ENCODE data around the gene TMEM258.

The TMEM258 gene

DNA sequence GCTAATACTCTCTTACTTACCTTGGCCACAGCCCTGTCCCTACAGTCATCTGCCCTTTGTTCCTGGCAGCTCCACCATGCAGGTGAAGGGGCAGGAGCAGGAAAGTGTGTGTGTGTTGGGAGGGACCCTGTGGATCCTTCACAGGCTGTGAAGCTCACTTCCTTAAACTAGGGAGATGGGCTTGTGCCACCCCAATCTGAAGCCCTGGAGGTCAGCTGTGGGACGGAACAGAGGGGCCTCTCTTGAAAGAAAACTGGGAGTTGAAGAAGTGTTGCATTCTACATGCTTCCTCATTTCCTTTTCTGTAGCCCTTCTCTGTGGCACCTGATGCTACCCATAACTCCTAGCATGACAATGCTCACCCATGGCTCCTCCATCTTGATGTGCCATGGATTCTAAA lies 12.7 kb upstream of the TMEM258 start:
- H3K4me3 ChIP-seq (ENCODE audit: low read length in 2 of 2) = no peak overlapping the region
- no peaks in the 10 kb centered on the region for H3K27me3 ChIP-seq (ENCODE audit: control insufficient read depth in 1 of 2, insufficient read depth in 2 of 2, low read length in 2 of 2)
- H3K27ac ChIP-seq (ENCODE audit: low read length) = no peak overlapping the region
- H3K4me1 ChIP-seq (ENCODE audit: control insufficient read depth, insufficient read depth, low read length) = no peaks in the 10 kb centered on the region
- H3K9me3 ChIP-seq (ENCODE audit: control insufficient read depth in 2 of 2, low read length in 2 of 2) = no peaks in the 10 kb centered on the region
- H3K9ac ChIP-seq (ENCODE audit: low read length in 2 of 2) = no peak overlapping the region
- peaks cover 19 to 53% of the 10 kb centered on the region in 2 donors for H3K36me3 ChIP-seq (ENCODE audit: control insufficient read depth in 2 of 2, insufficient read depth in 2 of 2, low read length in 2 of 2)

DNA sequence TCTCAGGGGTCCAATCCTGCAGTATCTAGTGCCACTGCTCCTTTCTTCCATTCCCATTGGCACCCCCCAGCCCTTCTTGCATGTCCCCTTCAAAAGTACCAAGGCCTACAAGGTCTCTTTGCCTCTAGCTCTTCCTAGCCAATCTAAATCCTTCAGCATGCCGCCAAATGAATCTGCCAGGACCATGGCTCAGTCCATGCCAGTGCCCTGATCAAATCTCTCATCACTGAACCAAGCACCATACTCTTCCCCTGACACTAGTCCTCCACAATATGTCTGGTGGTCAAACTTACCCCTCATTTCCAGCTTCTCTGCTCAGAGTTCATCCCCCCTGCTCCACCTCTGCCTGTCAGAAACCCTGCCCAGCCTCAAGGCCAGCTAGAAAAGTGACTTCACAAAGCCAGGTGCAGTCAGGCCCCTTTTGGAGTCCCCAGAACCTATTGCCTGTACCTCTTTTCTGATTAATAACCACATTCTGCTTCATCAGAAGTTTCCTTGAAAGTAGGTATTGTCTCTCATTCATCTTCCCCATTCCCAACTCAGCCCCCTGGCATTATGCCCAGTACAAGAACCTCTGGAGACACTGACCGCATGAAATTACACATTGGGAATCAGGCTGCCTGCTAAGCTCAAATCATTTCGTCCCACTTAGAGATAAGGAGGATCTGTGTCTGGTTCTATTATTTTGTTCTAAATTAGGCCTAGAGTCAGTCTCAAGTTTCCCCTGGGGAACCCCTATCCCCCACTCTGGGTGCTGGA lies 11.7 kb upstream of the TMEM258 start:
- Histone ChIP-seq H3K9me3 (ENCODE audit: control insufficient read depth in 2 of 2, low read length in 2 of 2) (no peaks in the 10 kb centered on the region), H3K4me1 (ENCODE audit: control insufficient read depth, insufficient read depth, low read length) (no peaks in the 10 kb centered on the region), H3K4me3 (ENCODE audit: low read length in 2 of 2) (no peak overlapping the region), H3K27me3 (ENCODE audit: control insufficient read depth in 1 of 2, insufficient read depth in 2 of 2, low read length in 2 of 2) (no peaks in the 10 kb centered on the region), H3K27ac (ENCODE audit: low read length) (no peak overlapping the region), H3K36me3 (ENCODE audit: control insufficient read depth in 2 of 2, insufficient read depth in 2 of 2, low read length in 2 of 2) (peaks cover 17 to 44% of the 10 kb centered on the region in 2 donors), H3K9ac (ENCODE audit: low read length in 2 of 2) (no peak overlapping the region)

DNA sequence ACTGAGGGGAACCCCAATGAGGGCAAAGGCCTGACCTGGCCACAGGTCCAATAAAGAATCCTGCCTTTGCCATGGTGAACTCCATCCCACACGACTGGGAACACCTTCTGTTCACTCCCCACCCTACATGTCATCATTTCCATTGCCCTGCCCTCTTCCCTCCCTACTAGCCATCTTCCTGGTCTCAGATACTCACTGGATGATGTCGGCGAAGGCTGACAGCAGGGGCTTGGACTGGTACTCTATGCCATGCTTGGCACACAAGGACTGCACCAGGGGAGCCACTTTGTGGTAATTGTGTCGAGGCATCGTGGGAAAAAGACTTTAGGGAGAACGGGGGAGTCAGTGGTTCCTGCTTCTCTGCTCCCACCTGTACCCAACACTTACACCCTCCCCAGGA lies 10.2 kb upstream of the TMEM258 start:
- Histone ChIP-seq H3K9me3 (ENCODE audit: control insufficient read depth in 2 of 2, low read length in 2 of 2) (no peaks in the 10 kb centered on the region), H3K4me3 (ENCODE audit: low read length in 2 of 2) (no peak overlapping the region), H3K27me3 (ENCODE audit: control insufficient read depth in 1 of 2, insufficient read depth in 2 of 2, low read length in 2 of 2) (no peaks in the 10 kb centered on the region), H3K36me3 (ENCODE audit: control insufficient read depth in 2 of 2, insufficient read depth in 2 of 2, low read length in 2 of 2) (peaks cover 17 to 38% of the 10 kb centered on the region in 2 donors), H3K4me1 (ENCODE audit: control insufficient read depth, insufficient read depth, low read length) (no peaks in the 10 kb centered on the region), H3K9ac (ENCODE audit: low read length in 2 of 2) (no peak overlapping the region), H3K27ac (ENCODE audit: low read length) (no peak overlapping the region)

DNA sequence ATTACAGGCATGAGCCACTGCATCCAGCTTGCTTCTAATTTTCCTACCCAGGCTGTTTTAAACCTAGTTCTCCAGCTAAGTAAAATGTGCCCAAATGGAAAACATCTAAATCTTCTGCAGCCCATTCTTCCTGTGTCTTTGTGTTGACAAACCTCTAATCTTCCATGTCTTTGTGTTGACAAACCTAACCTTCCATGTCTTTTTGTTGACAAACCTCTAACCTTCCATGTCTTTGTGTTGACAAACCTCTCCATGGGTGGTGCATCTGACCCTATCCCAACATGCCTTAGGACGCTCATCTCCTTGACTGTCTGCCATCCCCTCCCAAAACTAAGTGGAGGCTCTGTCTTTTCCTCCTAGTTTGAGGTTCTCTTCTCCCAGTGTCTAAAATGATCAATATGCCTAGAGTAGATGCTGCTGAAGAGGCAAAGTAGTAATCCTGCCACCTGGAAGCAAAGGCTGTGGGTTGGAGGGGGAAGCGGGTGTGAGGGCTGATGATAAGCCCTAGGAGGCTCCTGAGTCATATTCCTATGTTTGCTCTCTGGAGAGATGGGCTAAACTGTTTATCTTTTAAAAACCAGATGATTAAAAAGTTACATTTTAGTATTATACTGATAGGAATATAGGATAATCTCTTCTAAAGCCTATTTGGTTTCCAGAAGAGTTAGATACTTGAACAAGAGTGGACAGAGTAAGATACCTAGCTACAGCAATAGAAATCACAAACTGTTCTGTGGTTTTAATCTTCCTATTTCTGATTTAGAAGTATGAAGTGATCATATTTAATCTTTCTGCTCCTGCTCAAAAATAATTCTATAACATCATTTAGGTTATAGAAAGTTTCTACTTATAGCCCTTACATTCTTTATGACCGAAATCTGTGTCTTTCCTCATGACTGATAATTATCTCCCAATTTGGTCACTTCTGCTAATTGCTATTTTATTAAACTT lies 8.2 kb upstream of the TMEM258 start:
- Histone ChIP-seq H3K9ac (ENCODE audit: low read length in 2 of 2) (no peak overlapping the region), H3K27me3 (ENCODE audit: control insufficient read depth in 1 of 2, insufficient read depth in 2 of 2, low read length in 2 of 2) (no peaks in the 10 kb centered on the region), H3K36me3 (ENCODE audit: control insufficient read depth in 2 of 2, insufficient read depth in 2 of 2, low read length in 2 of 2) (peaks cover 16 to 32% of the 10 kb centered on the region in 2 donors), H3K4me3 (ENCODE audit: low read length in 2 of 2) (no peak overlapping the region), H3K27ac (ENCODE audit: low read length) (no peak overlapping the region), H3K4me1 (ENCODE audit: control insufficient read depth, insufficient read depth, low read length) (no peaks in the 10 kb centered on the region), H3K9me3 (ENCODE audit: control insufficient read depth in 2 of 2, low read length in 2 of 2) (no peaks in the 10 kb centered on the region)

DNA sequence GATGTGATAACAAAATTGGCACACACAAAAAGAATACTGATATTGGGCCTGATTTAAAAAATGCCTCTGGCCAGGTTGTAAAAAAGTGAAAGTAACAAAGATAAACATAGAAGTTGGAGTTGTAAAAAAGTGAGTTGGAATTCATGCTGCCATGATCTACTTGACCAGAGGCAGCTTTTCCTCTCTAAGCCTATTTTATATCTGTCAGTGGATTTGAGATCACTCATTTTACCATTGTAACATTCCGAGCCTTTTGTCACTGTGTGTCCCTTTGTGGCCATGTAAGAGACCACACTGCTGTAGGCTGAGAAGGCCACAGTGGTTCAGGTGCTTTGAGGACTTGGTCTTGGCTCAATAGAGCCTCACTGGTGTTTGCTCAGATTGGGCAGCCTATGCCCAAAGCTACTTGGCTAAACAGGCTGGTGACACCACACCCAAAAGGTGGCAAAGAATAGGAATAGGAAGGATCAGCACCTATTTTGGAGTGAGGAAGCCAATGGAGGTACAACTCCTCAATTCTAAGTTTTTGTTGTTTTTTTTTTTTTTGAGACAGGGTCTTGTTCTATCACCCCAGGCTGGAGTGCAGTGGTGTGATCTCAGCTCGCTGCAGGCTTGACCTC lies 7.4 kb upstream of the TMEM258 start:
- H3K27me3 ChIP-seq (ENCODE audit: control insufficient read depth in 1 of 2, insufficient read depth in 2 of 2, low read length in 2 of 2) = no peaks in the 10 kb centered on the region

DNA sequence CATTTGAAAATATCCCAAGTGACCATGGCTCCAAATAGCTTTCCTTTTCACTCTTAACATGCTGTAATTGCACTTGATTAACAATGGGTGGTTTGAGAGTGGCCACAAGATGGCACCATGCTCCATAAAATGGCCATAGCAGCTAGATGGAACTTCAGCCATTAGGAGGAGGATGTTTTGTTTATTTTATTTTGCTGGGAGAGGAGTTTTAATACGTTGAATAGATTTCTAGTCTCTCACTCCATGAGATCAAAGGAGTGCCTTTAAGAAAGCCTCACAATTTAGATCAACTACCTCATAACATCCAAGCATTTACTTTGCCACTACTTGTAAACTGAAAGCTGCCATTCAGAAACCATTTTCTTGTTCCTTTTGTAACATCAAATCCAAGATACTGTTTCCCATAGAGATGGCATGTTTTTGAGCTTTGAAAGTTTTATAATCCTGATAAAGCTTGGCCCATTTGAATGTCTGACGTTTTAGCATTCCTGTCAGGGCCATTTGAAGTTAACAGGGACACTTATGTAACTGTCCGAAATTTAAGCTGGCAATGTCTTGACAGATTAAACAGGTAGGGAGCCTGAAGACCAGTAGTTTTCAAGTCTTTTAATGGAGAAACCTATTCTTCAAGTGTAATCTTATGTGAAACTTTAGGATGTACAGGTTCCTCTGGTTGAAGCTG lies 5.0 kb upstream of the TMEM258 start:
- peaks cover 6 to 9% of the 10 kb centered on the region in 2 donors for H3K36me3 ChIP-seq (ENCODE audit: control insufficient read depth in 2 of 2, insufficient read depth in 2 of 2, low read length in 2 of 2)
- H3K27me3 ChIP-seq (ENCODE audit: control insufficient read depth in 1 of 2, insufficient read depth in 2 of 2, low read length in 2 of 2) = no peaks in the 10 kb centered on the region
- peaks cover 8% of the 10 kb centered on the region for H3K4me1 ChIP-seq (ENCODE audit: control insufficient read depth, insufficient read depth, low read length)
- peak overlapping the region; percentile 0 to 30 for H3K9ac ChIP-seq (ENCODE audit: low read length in 2 of 2)
- no peaks in the 10 kb centered on the region for H3K9me3 ChIP-seq (ENCODE audit: control insufficient read depth in 2 of 2, low read length in 2 of 2)
- H3K27ac ChIP-seq (ENCODE audit: low read length) = peak overlapping the region; percentile 38
- peak overlapping the region in 1 of 2 donors; percentile 48 for H3K4me3 ChIP-seq (ENCODE audit: low read length in 2 of 2)

More for the DNA sequence above, 7.4 kb upstream of the TMEM258 start:
- Histone ChIP-seq H3K9me3 (ENCODE audit: control insufficient read depth in 2 of 2, low read length in 2 of 2) (no peaks in the 10 kb centered on the region), H3K27ac (ENCODE audit: low read length) (no peak overlapping the region), H3K9ac (ENCODE audit: low read length in 2 of 2) (no peak overlapping the region), H3K4me1 (ENCODE audit: control insufficient read depth, insufficient read depth, low read length) (no peaks in the 10 kb centered on the region), H3K36me3 (ENCODE audit: control insufficient read depth in 2 of 2, insufficient read depth in 2 of 2, low read length in 2 of 2) (peaks cover 8 to 29% of the 10 kb centered on the region in 2 donors), H3K4me3 (ENCODE audit: low read length in 2 of 2) (no peak overlapping the region)

DNA sequence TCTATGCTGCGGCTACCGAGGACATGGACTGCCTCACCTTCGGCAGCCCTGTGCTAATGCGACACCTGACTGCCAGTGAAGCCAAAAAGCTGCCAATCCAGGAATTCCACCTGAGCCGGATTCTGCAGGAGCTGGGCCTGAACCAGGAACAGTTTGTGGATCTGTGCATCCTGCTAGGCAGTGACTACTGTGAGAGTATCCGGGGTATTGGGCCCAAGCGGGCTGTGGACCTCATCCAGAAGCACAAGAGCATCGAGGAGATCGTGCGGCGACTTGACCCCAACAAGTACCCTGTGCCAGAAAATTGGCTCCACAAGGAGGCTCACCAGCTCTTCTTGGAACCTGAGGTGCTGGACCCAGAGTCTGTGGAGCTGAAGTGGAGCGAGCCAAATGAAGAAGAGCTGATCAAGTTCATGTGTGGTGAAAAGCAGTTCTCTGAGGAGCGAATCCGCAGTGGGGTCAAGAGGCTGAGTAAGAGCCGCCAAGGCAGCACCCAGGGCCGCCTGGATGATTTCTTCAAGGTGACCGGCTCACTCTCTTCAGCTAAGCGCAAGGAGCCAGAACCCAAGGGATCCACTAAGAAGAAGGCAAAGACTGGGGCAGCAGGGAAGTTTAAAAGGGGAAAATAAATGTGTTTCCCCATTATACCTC lies 3.6 kb upstream of the TMEM258 start:
- no peak overlapping the region for H3K4me3 ChIP-seq (ENCODE audit: low read length in 2 of 2)
- no peak overlapping the region for H3K27ac ChIP-seq (ENCODE audit: low read length)
- no peaks in the 10 kb centered on the region for H3K27me3 ChIP-seq (ENCODE audit: control insufficient read depth in 1 of 2, insufficient read depth in 2 of 2, low read length in 2 of 2)
- H3K9me3 ChIP-seq (ENCODE audit: control insufficient read depth in 2 of 2, low read length in 2 of 2) = no peaks in the 10 kb centered on the region
- H3K4me1 ChIP-seq (ENCODE audit: control insufficient read depth, insufficient read depth, low read length) = peaks cover 18% of the 10 kb centered on the region
- H3K9ac ChIP-seq (ENCODE audit: low read length in 2 of 2) = no peak overlapping the region
- peaks cover 4 to 6% of the 10 kb centered on the region in 2 donors for H3K36me3 ChIP-seq (ENCODE audit: control insufficient read depth in 2 of 2, insufficient read depth in 2 of 2, low read length in 2 of 2)

DNA sequence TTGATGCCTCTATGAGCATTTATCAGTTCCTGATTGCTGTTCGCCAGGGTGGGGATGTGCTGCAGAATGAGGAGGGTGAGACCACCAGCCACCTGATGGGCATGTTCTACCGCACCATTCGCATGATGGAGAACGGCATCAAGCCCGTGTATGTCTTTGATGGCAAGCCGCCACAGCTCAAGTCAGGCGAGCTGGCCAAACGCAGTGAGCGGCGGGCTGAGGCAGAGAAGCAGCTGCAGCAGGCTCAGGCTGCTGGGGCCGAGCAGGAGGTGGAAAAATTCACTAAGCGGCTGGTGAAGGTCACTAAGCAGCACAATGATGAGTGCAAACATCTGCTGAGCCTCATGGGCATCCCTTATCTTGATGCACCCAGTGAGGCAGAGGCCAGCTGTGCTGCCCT lies 3.1 kb upstream of the TMEM258 start:
- no peaks in the 10 kb centered on the region for H3K27me3 ChIP-seq (ENCODE audit: control insufficient read depth in 1 of 2, insufficient read depth in 2 of 2, low read length in 2 of 2)
- no peak overlapping the region for H3K4me3 ChIP-seq (ENCODE audit: low read length in 2 of 2)
- H3K27ac ChIP-seq (ENCODE audit: low read length) = no peak overlapping the region
- peaks cover under 1 to 6% of the 10 kb centered on the region in 2 donors for H3K36me3 ChIP-seq (ENCODE audit: control insufficient read depth in 2 of 2, insufficient read depth in 2 of 2, low read length in 2 of 2)
- no peaks in the 10 kb centered on the region for H3K9me3 ChIP-seq (ENCODE audit: control insufficient read depth in 2 of 2, low read length in 2 of 2)
- peaks cover 18% of the 10 kb centered on the region for H3K4me1 ChIP-seq (ENCODE audit: control insufficient read depth, insufficient read depth, low read length)
- no peak overlapping the region for H3K9ac ChIP-seq (ENCODE audit: low read length in 2 of 2)

DNA sequence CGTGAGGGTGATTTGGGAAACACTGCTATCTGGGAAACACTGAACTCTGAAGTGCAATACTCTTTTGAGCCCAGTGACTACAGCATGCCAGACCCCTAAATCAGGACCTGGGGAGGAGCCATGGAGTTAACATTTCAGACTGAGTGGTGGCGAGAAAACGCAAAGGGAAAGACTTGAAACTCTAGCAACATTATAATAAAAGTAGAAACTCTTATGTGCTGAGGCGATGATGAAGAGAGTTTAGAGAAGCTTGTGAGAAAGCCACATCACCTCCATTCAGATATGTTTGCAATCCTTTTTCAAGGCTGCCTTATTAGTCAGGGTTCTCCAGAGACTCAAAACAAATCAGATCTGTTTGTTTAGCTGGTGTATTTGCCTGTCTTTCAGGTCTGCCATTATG lies 2.2 kb upstream of the TMEM258 start:
- H3K4me3 ChIP-seq (ENCODE audit: low read length in 2 of 2) = no peak overlapping the region
- H3K27me3 ChIP-seq (ENCODE audit: control insufficient read depth in 1 of 2, insufficient read depth in 2 of 2, low read length in 2 of 2) = no peaks in the 10 kb centered on the region
- peaks cover 8 to 14% of the 10 kb centered on the region in 2 donors for H3K36me3 ChIP-seq (ENCODE audit: control insufficient read depth in 2 of 2, insufficient read depth in 2 of 2, low read length in 2 of 2)
- no peaks in the 10 kb centered on the region for H3K9me3 ChIP-seq (ENCODE audit: control insufficient read depth in 2 of 2, low read length in 2 of 2)
- H3K27ac ChIP-seq (ENCODE audit: low read length) = no peak overlapping the region
- H3K4me1 ChIP-seq (ENCODE audit: control insufficient read depth, insufficient read depth, low read length) = peaks cover 18% of the 10 kb centered on the region
- no peak overlapping the region for H3K9ac ChIP-seq (ENCODE audit: low read length in 2 of 2)

DNA sequence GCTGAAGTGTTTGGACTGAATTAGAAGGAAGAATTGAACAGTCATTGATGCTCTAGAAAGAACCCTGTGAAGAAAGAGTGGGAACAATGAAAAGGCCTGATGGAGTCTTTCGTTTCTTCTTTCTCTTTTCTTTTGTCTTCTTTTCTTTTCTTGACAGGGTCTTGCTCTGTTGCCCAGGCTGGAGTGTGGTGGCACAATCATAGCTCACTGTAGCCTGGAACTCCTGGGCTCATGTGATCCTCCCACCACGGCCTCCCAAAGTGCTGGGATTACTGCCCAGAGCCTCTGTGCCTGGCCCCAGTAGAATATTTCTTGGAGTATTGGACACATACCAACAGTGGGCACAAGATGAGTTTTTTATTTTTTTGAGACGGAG lies 1.4 kb upstream of the TMEM258 start:
- Histone ChIP-seq H3K27me3 (ENCODE audit: control insufficient read depth in 1 of 2, insufficient read depth in 2 of 2, low read length in 2 of 2) (no peaks in the 10 kb centered on the region), H3K9ac (ENCODE audit: low read length in 2 of 2) (peak overlapping the region in 1 of 2 donors; percentile 99), H3K4me1 (ENCODE audit: control insufficient read depth, insufficient read depth, low read length) (peaks cover 18% of the 10 kb centered on the region), H3K9me3 (ENCODE audit: control insufficient read depth in 2 of 2, low read length in 2 of 2) (no peaks in the 10 kb centered on the region), H3K4me3 (ENCODE audit: low read length in 2 of 2) (no peak overlapping the region), H3K36me3 (ENCODE audit: control insufficient read depth in 2 of 2, insufficient read depth in 2 of 2, low read length in 2 of 2) (peaks cover 16 to 22% of the 10 kb centered on the region in 2 donors), H3K27ac (ENCODE audit: low read length) (no peak overlapping the region)
